ENCODE results near the gene TMEM52B.
"Not testable (repeated sequence)": the region's sequence is repeated elsewhere in the genome, so short reads cannot be mapped to it uniquely, and the experiment has no call there.

Gene TMEM52B

GRCh38 chr12:10211940-10212738, 33.3 kb downstream of the TMEM52B start:
- peak; percentile 80 for DNase-seq (ENCODE audit: low spot score)

DNA sequence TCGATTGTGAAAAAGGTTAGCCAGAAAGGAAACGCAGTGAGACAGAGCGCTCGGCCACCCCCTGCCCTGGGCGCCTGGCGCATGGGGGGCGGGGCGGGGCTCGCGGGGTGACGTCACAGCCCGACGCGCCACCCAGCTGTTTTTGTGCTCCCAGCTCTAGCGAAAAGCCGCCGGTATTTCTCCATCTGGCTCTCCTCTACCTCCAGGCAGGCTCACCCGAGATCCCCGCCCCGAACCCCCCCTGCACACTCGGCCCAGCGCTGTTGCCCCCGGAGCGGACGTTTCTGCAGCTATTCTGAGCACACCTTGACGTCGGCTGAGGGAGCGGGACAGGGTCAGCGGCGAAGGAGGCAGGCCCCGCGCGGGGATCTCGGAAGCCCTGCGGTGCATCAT, 33.9 kb downstream of the TMEM52B start, which contains the start of gene GABARAPL1:
GABARAPL1 (plus strand) TSS at position 139 of the 393 bp plus-strand sequence; CDS start at position 392, 253 bp downstream.
- peak; percentile 60 for DNase-seq (ENCODE audit: low spot score)

GRCh38 chr12:10213168-10214135, 34.6 kb downstream of the TMEM52B start:
- DNase-seq (ENCODE audit: low spot score): peak; percentile 58

- no peak for DNase-seq (ENCODE audit: low spot score)
Measured at GRCh38 chr12:10214136-10214894, 35.5 kb downstream of the TMEM52B start.

- DNase-seq (ENCODE audit: low spot score): no peak
Measured at GRCh38 chr12:10214895-10215267, 36.0 kb downstream of the TMEM52B start.

- DNase-seq (ENCODE audit: low spot score): no peak
Measured at GRCh38 chr12:10215436-10215835, 36.6 kb downstream of the TMEM52B start.

- not testable (repeated sequence) for DNase-seq (ENCODE audit: low spot score)
Measured at GRCh38 chr12:10215946-10216345, 37.1 kb downstream of the TMEM52B start.

- DNase-seq (ENCODE audit: low spot score): no peak
Measured at GRCh38 chr12:10218021-10218420, 39.2 kb downstream of the TMEM52B start.

GRCh38 chr12:10220398-10221077, 41.7 kb downstream of the TMEM52B start:
- DNase-seq (ENCODE audit: low spot score): no peak

GRCh38 chr12:10221846-10222245, 43.0 kb downstream of the TMEM52B start:
- no peak for DNase-seq (ENCODE audit: low spot score)

DNA sequence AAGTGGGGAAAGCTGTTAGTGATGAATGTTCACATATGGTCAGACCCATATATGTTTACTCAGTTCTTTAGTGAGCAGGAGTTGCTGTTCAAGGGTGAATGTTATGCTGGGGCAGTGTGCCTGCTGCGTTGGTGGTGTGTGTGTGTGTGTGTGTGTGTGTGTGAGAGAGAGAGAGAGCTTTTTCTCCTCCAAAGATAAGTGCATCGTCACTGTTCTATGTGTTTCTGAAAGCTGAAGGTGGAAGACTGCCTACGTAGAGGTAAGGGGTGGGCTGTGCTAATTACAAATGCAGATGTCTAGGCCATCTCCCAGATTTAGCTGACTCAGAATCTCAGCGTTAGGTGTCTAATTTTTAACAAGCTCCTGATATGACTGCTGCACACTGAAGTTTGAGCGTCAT, 44.4 kb downstream of the TMEM52B start:
- DNase-seq (ENCODE audit: low spot score): no peak

- not testable (repeated sequence) for DNase-seq (ENCODE audit: low spot score)
Measured at GRCh38 chr12:10225426-10225825, 46.6 kb downstream of the TMEM52B start.

DNA sequence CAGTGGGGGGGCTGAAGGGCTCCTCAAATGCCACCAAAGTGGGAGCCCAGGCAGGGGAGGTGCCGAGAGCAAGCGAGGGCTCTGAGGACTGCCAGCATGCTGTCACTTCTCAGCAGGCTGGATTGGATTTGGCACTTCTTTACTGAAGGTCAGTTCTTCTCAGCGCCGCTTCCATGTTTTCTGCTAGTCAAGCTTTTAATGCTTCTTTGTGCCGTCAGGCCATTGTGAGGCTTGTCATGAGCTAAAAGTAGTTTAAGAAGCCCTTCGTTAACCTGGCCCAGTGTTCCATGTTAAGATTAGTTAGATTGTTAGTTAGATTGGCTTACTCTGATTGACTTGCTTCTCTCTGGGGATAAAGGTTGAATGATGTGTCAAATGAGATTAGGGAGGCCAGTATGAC, 47.3 kb downstream of the TMEM52B start:
- DNase-seq (ENCODE audit: low spot score): no peak

GRCh38 chr12:10226731-10227130, 47.9 kb downstream of the TMEM52B start:
- DNase-seq (ENCODE audit: low spot score): no peak

- no peak for DNase-seq (ENCODE audit: low spot score)
Measured at GRCh38 chr12:10227648-10228047, 48.8 kb downstream of the TMEM52B start.

DNA sequence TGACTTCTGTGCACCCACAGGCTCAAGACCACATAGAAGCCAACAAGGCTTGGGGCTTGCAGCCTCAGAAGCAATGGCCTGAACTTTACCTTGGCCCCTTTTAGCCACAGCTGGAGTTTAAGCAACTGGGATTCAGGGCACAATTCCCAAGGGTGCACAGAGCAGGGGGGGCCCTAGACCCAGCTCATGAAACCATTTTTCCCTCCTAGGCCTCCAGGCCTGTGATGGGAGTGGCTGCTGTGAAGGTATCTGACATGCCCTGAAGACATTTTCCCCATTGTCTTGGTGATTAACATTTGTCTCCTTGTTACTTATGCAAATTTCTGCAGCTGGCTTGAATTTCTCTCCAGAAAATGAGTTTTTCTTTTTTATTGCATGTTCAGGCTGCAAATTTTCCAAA, 55.7 kb downstream of the TMEM52B start:
- no peak for DNase-seq (ENCODE audit: low spot score)

DNA sequence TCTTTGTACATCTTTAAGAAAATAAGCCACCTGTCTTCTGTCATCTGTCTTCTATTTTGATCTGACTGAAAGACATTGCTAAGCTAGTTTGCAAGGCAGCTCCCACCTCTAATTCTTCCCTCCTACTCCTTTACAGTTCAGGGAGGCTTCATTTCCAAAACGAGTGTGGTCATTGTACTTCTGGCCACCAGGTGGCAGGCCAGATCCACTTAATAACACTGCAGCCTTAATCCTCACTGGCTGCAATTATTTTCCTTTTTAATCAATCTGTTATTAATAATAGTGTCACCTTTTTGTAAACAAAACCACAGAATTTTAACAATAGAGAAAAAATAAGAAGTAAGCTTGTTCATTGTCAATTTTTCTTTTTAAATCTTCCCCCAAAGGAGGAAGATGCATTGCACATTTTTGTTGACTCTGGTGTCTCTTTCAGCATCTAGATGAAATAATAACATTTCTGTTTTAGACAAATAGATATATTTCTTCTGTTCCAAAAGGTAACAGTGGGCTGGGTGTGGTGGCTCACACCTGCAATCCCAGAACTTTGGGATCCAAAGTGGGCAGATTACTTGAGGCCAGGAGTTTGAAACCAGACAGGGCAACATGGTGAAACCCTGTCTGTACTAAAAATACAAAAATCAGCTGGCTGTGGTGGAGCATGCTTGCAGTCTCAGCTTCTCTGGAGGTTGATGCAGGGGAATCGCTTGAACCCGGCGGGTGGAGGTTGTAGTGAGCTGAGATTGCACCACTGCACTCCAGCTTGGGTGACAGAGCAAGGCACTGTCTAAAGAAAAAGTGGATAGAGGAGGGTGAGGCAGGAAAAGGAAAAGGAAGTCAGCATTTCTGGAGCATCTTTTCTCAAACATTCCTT, 57.2 kb downstream of the TMEM52B start:
- peak; percentile 24 for DNase-seq (ENCODE audit: low spot score)

DNA sequence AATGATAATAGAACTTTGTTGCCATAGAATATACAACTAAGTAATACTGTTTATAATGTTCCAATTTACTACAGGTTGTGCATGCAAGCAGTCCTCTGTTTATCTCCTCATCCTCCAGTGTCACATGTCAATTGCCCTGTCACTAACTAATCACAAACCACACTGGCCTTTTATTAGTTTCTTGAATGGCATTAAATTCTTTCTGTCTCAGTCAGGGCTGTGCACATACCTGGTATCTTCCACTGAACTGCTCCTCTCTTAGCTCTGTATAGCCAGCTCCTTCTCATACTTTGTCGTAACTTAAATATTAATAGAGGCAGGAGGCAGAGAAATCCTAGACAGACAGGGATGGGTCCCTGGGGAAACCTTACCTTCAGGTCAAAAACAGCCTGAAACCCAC, 57.9 kb downstream of the TMEM52B start:
- DNase-seq (ENCODE audit: low spot score): no peak

DNA sequence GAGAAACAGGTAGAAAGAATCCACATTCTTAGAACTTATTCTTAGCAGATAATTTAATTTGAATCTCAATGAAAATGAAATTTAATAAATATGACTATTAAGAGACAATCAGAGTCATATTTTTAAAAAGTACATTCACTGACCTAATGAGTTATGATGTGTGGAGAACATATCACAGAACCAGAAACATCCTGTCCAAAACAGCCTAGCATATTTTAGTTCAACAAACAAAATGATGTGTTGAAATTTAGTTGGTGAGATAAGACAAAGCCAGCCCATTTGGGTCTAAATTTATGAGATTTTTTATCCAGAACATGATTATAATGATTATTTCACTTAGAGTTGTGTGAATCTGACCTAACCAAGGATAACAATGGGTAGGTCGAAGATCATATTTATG, 59.7 kb downstream of the TMEM52B start:
- DNase-seq (ENCODE audit: low spot score): no peak

DNA sequence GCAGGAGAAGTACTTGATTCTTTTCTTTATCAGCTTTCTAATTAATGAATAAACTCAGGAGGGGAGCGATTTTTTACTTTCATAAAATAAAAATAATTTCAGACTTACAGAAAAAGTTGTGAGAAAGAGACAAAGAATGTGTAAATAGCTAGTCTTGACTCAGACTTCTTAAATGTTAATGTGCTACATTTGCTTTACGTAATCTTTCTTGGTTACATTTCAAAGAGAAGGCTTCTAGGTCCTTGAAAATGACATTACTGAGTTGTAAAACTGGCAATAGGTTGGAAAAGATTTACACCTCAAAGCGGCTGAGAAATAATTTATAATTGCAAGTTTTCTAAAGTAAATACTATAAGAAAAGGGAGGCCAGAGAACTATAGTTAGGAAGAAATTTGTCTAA, 62.5 kb downstream of the TMEM52B start:
- no peak for DNase-seq (ENCODE audit: low spot score)
